GM19328 (cell line): Measurements from ENCODE around the gene OR13C3.
"Not testable (repeated sequence)": the region's sequence is repeated elsewhere in the genome, so short reads cannot be mapped to it uniquely, and the experiment has no call there.

ENCODE experiments used
- ATAC-seq: cut with Tn5 transposase; IDR thresholded peaks from one replicate; pipeline ENCODE4 v1.9.1; 2021; ENCODE audit warnings: mild to moderate bottlenecking, moderate library complexity; ENCODE audit not compliant: unreplicated experiment

Gene OR13C3

DNA sequence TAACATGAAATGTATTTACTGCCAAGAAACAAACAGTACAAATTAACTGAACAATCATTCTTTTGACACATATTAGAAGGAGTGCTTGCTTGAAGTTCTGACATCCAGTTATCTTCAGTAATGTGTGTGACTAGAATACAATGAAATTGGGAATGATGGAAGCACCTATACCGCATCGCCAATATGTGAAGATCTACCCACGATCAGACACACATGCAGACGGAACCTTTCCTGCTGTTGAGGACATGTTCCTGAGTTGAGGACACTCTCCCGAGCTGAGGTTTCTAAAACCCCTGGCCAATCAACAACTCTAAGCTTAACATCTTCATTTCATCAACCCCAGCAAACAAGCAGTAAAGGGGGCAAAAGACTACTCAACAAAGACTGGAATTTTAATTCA, at the start of gene OR13C3:
Gene OR13C3 (minus strand): TSS at position 101 of the 400 bp plus-strand sequence. CDS start 133 bp downstream, outside the sequence.
- ATAC-seq: no peak

DNA sequence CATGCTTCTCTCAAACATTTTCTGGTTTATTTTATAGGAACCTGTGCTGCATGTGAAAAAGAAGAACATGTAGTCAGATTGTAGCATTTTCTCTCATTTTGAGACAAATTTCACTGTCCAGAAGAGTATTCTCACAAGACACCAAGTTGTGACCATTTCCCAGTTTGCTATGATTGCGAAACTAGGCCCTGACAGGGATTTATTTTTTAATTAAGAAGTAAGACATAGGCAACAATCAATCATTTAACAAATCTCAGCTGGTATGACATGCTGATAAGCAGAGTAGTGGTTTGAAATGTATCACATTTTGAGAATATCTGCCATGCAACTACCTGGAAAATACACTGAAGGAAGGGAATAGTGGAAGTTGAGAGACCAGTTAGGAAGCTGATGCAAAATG, 43.9 kb upstream of the OR13C3 start:
- ATAC-seq: no peak

DNA sequence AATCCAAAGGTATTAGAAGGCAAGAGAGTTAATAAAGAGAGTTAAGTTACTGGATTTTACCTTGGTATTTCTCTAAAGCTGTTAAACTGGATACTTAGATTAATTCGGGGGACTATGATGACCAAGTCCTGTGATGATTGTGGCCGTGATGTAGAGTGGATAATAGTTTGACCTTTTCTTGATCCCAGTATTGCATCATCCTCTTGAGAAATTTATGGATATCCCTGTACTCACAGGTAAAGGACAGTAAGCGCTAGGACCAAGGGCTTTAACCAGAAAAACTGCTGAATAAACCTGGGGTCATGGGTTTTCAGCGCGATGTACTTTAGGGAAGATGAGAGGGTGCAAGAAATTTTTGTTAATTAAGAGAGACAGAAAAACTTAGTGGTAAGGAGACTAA, 40.6 kb upstream of the OR13C3 start:
- ATAC-seq: no peak

DNA sequence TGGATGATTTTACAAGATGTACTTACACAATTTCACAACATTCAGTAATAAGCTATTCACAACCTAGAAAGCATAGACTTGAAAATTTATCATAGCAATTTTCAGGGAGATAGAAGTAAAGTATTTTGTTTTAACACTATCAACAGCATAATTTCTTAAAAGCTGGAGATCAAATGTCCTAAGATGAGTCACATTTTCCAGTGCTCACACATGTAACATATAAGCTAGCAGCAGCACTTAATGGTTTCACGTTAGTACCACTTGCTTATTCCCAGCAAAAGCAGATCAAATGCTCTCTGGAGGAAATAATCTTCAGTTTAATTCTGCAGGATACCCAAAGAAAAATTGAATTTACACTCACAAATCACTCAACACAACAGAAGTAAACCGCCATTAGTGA, 38.8 kb upstream of the OR13C3 start:
- no peak for ATAC-seq

DNA sequence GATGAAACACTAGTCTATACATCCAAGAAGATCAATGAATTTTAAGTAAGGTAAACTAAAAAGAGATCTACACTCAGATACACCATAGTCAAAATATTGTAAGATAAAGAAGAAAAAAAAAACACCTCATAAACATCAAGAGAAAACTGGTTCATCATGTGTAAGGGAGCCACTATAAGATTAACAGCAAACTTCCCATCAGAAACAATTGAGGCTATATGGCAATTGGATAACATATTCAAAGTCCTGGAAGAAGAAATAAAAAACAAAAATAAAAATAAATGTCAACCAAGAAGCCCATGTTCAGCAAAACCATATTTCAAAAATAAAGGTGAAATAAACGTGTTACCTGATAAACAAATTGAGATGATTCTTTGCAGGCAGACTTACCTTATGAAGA, 36.0 kb upstream of the OR13C3 start:
- ATAC-seq: no peak

DNA sequence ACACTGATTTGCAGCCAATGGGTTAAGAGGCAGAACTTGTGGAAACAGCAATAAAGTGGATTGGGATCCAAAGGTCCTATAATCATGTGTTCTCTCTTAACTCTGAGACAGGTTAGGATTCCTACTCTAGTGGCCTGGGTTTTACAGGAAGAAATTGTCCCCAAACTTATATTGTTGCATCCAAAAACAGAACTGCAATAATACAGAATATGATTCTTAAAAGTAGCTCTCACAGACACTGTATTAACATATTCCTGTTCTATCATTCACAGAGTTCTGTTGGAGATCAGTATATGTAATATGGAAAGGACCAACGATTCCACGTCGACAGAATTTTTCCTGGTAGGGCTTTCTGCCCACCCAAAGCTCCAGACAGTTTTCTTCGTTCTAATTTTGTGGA, 32.2 kb upstream of the OR13C3 start, which contains the start of gene OR13C8:
Gene OR13C8 (plus strand): TSS at position 301 of the 400 bp plus-strand sequence. CDS start 0 bp downstream, at position 301.
- no peak for ATAC-seq

DNA sequence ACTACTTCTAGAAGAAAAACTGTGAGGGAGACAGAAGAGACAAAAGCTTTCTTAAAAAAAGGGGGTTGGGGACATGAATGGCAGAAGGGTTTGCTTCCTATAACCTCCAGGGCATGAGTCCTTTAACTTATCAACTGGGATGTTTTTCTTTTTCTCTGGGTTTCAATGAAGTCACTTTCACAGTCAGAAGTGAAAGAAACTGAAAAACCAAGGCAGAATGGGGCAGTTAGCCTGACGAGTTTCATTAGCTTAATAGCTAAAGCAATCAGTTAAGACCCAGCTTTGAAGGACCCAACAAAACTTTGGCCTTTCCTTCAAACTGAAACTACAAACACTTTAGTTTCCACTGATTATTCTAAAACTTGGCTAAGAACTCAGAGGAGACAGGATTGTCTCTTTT, 27.7 kb upstream of the OR13C3 start:
- no peak for ATAC-seq

DNA sequence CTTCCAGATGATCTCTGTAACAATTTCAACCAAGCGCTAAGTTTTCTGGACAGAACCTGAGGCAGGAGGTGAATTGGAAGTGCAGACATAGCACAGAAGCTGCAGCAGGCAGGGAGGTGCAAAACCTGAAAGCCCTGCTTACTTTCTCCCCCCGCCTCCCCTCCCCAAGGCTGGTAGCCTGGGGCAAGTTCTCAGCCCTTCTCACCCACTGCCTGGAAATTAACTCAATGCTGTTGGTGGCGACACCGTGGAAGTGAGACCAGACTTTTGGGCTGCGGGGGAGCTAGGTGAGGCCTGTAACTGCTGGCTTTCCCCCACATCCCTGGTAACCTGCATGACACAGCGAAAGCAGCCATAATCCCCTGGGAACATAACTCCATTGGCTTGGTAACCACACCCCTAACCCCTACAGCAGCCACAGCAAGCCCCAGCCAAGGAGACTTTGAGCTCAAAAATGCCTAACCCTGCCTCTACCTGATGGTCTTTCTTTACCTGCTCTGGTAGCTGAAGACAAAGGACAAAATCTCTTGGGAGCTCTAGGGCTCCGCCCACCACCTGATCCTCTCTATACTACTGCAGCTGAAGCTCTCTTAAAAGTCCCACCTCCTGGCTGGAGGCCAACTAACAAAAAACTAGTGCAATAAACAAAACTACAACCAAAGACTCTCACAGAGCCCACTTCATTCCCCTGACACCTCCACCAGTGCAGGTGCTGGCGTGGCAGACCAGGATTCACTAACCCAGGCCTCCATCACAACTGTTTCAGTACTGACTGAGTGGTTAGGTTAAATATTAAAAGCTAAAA, 20.4 kb upstream of the OR13C3 start:
- no peak for ATAC-seq

DNA sequence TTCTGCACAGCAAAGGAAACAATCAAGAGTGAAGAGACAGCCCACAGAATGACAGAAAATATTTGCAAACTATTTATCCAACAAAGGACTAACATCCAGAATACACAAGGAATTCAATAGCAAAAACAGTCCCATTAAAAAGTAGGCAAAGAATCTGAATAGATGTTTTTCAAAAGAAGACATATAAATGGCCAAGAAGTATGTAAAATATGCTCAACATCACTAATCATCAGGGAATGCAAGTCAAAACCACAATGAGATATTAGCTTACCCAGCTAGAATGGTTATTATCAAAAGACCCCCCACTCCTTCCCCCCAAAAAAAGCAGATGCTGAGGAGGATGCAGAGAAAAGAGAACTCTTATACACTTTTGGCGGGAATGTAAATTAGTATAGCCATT, 18.9 kb upstream of the OR13C3 start:
- no peak for ATAC-seq

DNA sequence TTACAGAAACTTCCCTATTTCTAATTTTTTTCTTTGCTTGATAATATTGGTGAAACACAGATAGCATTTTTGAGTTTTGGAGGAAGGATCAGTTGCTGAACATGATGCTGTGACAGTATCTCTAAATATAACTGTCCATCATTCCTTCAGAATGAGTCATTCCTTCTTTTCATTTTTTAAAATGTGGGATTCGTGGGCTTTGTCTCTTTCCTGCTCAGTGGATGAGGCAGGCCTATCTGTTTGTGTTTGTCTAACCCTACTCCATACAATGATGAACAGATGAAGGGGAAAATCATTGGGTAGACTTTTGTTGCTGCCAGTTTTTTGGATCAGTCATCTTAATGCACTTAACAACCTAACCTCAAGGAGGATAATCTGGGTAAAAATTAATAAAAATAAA, 16.6 kb upstream of the OR13C3 start:
- ATAC-seq: no peak

DNA sequence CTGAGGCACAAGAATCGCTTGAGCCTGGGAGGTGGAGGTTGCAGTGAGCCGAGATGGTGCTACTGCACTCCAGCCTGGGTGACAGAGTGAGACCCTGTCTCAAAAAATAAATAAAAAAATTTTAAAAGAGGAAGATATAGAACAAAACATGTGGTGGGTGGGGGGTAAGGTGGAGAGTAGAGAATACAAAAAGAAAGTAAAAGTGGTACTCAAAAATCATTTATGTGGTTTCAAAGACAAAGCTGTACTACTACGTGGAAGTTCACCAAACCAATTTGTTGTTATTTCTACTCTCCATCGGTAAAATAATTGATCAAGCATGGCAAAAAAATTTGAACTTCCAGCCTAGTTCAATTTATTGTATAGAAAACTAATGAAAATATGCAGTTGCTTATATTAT, 8.0 kb upstream of the OR13C3 start:
- no peak for ATAC-seq

DNA sequence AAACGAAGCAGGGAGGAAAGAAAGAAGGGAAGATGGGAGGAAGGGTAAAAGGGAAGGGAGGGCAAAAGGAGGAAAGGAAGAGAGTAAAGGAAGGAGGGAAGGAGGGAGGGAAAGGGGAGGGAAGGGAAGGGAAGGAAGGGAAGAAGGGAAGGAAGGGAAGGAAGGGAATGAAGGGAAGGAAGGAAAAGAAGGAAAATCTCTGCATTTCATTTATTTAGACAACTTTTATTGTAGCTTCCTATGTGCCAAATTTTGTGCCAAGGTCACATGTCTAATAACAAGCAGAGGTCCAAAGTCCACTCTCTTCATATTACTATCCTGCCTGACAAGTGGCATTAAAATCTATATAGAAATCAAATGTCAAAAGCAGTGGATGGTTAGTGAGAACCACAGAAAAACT, 2.6 kb upstream of the OR13C3 start:
- no peak for ATAC-seq

DNA sequence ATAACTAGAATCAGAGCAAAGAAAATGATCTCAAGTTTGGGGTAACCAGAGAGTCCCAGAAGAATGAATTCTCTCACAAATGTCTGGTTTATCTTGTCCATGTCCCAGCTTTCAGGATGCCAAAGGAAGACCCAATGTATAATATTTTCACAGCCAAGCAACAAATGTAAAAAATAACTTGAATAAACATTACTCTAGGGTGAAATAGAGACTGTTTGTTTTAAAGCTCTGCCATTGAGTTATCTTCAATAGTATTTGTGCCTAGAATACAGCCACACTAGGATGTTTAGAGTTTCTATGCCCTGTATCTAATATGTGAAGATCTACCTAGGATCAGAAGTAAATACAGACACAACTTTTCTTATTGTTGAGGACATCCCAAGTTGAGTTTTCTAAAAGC, 9.5 kb downstream of the OR13C3 start, which contains the start of gene OR13C4:
Gene OR13C4 (minus strand): TSS at position 101 of the 400 bp plus-strand sequence. CDS start 0 bp downstream, at position 101.
- no peak for ATAC-seq

DNA sequence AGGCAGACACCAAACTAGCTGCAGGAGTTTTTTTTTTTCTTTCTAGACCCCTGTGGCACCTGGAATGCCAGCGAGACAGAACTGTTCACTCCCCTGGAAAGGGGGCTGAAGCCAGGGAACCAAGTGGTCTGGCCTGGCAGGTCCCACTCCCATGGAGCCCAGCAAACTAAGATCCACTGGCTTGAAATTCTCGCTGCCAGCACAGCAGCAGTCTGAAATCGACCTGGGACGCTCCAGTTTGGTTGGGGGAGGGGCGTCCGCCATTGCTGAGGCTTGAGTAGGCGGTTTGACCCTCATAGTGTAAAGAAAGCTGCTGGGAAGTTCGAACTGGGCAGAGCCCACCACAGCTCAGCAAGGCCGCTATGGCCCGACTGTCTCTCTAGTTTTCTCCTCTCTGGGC, 16.4 kb downstream of the OR13C3 start:
- ATAC-seq: not testable (repeated sequence)

DNA sequence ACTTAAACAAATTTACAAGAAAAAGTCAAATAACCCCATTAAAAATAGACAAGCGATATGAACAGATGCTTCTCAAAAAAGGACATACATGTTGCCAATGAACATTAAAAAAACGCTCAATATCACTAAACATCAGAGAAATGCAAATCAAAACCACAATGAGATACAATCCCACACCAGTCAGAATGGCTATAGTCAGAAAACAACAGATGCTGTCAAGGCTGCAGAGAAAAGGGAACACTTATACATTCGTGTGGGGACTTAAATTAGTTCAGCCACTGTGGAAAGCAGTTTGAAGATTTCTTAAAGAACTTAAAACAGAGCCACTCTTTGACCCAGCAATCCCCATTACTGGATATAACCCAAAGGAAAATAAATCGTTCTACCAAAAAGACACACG, 21.8 kb downstream of the OR13C3 start:
- no peak for ATAC-seq

DNA sequence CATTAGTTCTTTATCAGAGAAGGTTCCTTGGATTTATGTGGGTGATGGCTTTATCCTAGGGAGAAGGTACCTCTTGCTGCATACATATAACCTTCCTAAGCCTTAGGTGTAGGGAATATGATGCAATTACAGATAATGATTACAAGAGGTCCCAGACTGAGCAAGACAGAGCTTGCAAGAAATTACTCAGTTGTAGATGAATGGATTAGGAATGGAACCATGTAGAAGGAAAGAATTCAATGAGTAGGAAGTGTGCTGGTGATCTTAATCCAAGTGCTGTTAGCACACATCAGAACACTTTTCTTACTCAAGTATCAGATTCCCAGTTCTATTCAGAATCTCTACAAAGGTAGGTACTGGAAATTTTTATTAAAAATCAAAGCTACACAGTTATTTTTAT, 30.1 kb downstream of the OR13C3 start:
- no peak for ATAC-seq

DNA sequence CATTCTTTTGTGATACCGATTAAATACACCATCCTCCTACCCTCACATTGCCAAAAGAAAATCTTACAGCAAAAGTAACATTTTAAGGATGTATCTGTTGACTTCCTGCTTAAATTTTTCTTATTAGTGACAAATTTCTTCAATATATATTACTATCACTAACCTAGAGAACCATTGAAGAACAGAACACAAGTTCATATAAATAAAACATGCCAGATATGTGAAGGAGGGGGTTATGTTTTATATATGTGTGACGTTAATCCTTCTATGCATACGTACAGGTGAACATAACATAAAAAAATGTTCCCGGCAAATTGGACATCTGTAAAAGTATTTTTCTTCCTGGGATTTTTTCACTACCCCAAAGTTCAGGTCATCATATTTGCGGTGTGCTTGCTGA, 32.7 kb downstream of the OR13C3 start, which contains the start of gene OR13F1:
Gene OR13F1 (plus strand): TSS at position 301 of the 400 bp plus-strand sequence. CDS start 0 bp downstream, at position 301.
- no peak for ATAC-seq

DNA sequence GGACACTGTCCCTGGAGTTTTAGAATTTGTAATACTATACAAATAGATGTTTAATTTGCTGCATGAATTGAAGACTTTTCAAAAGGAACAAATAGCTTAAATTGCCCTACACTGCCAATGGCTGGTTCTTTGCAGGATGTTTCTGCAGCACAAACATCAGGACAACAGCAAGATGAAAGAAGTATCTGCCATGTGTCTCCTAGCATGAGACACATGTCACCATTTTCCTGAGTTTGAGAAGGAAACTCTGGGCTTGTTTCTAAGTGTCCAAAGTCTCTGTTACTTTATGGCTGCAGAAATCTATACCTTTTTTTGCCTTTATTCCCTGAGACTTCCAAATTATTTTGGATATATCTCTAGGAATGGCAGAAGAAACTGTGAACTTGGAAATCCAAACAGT, 33.2 kb downstream of the OR13C3 start:
- ATAC-seq: no peak

DNA sequence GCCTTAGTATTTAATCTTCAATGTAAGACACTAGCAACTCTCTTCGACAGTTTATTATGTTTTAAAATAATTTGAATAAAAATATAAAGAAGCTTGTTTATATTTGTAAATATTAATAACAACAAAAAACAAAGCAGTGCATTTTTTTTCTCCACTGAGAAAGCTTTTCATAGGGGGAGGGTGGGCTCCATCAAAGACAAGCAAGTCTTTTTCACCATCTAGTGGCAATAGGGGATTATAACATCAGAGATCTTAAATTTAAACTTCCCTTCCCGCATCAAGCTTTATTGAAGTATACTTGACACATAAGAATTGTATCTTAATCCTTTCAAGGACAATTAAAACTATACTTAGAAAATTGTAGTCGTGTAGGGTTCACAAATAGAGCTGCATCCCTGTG, 41.8 kb downstream of the OR13C3 start:
- ATAC-seq: no peak
